NCI-H2171 treated with DMSO at 0.1 percent for 48 hours (cell line): ENCODE data around the gene ITGAL.
"Not testable (repeated sequence)": the region's sequence is repeated elsewhere in the genome, so short reads cannot be mapped to it uniquely, and the experiment has no call there.

ENCODE experiments used
- DNase-seq: peaks from one replicate; lab custom pipeline; 2025; lab: John Stamatoyannopoulos, UW

Gene ITGAL

GRCh38 chr16:30472328-30472942 is at the start of gene ITGAL:
TSS of gene ITGAL (plus strand) at chr16:30472742. CDS start at chr16:30472838, 96 bp downstream.
- no peak for DNase-seq

- DNase-seq: no peak
These were observed 44.5 kb upstream of the ITGAL start for GRCh38 chr16:30428055-30428454.

- DNase-seq: no peak
These were observed 43.2 kb upstream of the ITGAL start for GRCh38 chr16:30429418-30429677.

- peak; percentile 100 for DNase-seq
These were observed 42.7 kb upstream of the ITGAL start, which contains the start of gene DCTPP1 for GRCh38 chr16:30429678-30430427. TSS of gene DCTPP1 (minus strand) at chr16:30430030. CDS start at chr16:30429980, 50 bp downstream.

- DNase-seq: no peak
These were observed 42.0 kb upstream of the ITGAL start for GRCh38 chr16:30430428-30430970.

- DNase-seq: no peak
These were observed 37.7 kb upstream of the ITGAL start for GRCh38 chr16:30434852-30435251.

- no peak for DNase-seq
These were observed 35.0 kb upstream of the ITGAL start for GRCh38 chr16:30437511-30438046.

GRCh38 chr16:30438835-30439234 is 33.7 kb upstream of the ITGAL start:
- no peak for DNase-seq

GRCh38 chr16:30439720-30440348 is 32.7 kb upstream of the ITGAL start:
- no peak for DNase-seq

GRCh38 chr16:30443631-30444030 is 28.9 kb upstream of the ITGAL start:
- DNase-seq: no peak

GRCh38 chr16:30444231-30445148 is 28.1 kb upstream of the ITGAL start:
- no peak for DNase-seq

- no peak for DNase-seq
These were observed 27.5 kb upstream of the ITGAL start for GRCh38 chr16:30445149-30445407.

GRCh38 chr16:30445408-30446202 is 26.9 kb upstream of the ITGAL start, which contains the start of gene SEPHS2:
TSS of gene SEPHS2 (minus strand) at chr16:30445874. CDS start at chr16:30445727, 147 bp downstream.
- DNase-seq: peak; percentile 96

- DNase-seq: no peak
These were observed 26.3 kb upstream of the ITGAL start for GRCh38 chr16:30446203-30446595.

- no peak for DNase-seq
These were observed 24.9 kb upstream of the ITGAL start for GRCh38 chr16:30447512-30448226.

GRCh38 chr16:30449116-30449435 is 23.5 kb upstream of the ITGAL start:
- DNase-seq: no peak

GRCh38 chr16:30452709-30453580 is 19.6 kb upstream of the ITGAL start:
- DNase-seq: not testable (repeated sequence)

GRCh38 chr16:30456302-30456701 is 16.2 kb upstream of the ITGAL start:
- DNase-seq: no peak

GRCh38 chr16:30457256-30457655 is 15.3 kb upstream of the ITGAL start:
- DNase-seq: no peak
